IPS-18a (cell line): ENCODE results near the gene GCNT1.

Experiments
- H3K27ac ChIP-seq: one replicate; pipeline ENCODE4 v1.5.1; 2013; ENCODE audit warnings: low read length
- H3K27me3 ChIP-seq: one replicate; pipeline ENCODE4 v1.6.1; 2013; ENCODE audit warnings: mild to moderate bottlenecking, low read length; ENCODE audit not compliant: control insufficient read depth, insufficient read depth
- H3K36me3 ChIP-seq: one replicate; pipeline ENCODE4 v1.6.1; 2013; ENCODE audit warnings: low read depth, low read length; ENCODE audit not compliant: control insufficient read depth
- H3K4me1 ChIP-seq: one replicate; pipeline ENCODE4 v1.6.1; 2013; ENCODE audit warnings: low read depth, low read length; ENCODE audit not compliant: control insufficient read depth
- H3K4me3 ChIP-seq: one replicate; pipeline ENCODE4 v1.5.1; 2013; ENCODE audit warnings: low read length
- H3K9ac ChIP-seq: one replicate; pipeline ENCODE4 v1.6.1; 2013; ENCODE audit warnings: mild to moderate bottlenecking, low read length, moderate library complexity
- H3K9me3 ChIP-seq: one replicate; pipeline ENCODE4 v1.6.1; 2013; ENCODE audit warnings: low read depth, low read length; ENCODE audit not compliant: control insufficient read depth

The GCNT1 gene

GRCh38 chr9:76448501-76448900 is 10.5 kb upstream of the GCNT1 start:
- Histone ChIP-seq H3K9ac (no peak overlapping the region), H3K4me3 (no peak overlapping the region), H3K27ac (no peak overlapping the region), H3K4me1 (peaks cover 15% of the 10 kb centered on the region), H3K36me3 (no peaks in the 10 kb centered on the region), H3K9me3 (no peaks in the 10 kb centered on the region), H3K27me3 (no peaks in the 10 kb centered on the region)

DNA sequence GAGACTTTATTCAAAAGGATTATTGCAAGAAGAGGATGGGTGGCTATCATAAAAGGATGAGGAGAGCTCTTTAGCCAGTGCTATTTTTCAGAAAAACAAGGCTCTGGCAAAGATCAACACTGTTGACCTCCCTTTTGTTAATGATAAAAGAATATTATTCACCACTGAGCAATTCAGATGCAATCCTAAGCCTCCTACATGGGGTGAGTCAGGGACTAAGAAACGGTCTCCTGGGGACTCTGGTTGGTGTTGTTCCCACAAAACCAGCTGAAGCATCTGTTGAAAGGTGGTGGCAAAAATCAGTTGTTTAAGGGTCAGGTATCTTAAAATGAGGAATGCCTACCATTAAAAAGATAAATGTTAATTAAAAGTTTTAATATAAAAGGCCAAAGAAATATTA is 7.7 kb upstream of the GCNT1 start:
- Histone ChIP-seq H3K4me3 (no peak overlapping the region), H3K27ac (no peak overlapping the region), H3K4me1 (peaks cover 15% of the 10 kb centered on the region)

GRCh38 chr9:76452839-76453238 is 6.1 kb upstream of the GCNT1 start:
- Histone ChIP-seq H3K27ac (no peak overlapping the region), H3K9me3 (no peaks in the 10 kb centered on the region), H3K27me3 (no peaks in the 10 kb centered on the region), H3K36me3 (no peaks in the 10 kb centered on the region), H3K4me3 (no peak overlapping the region), H3K9ac (no peak overlapping the region), H3K4me1 (peaks cover 15% of the 10 kb centered on the region)

More for the DNA sequence above, 7.7 kb upstream of the GCNT1 start:
- no peaks in the 10 kb centered on the region for H3K9me3 ChIP-seq
- no peaks in the 10 kb centered on the region for H3K27me3 ChIP-seq
- no peak overlapping the region for H3K9ac ChIP-seq
- no peaks in the 10 kb centered on the region for H3K36me3 ChIP-seq

- Histone ChIP-seq H3K27ac (no peak overlapping the region), H3K9me3 (no peaks in the 10 kb centered on the region), H3K36me3 (no peaks in the 10 kb centered on the region), H3K27me3 (no peaks in the 10 kb centered on the region), H3K4me1 (peaks cover 15% of the 10 kb centered on the region), H3K9ac (no peak overlapping the region), H3K4me3 (no peak overlapping the region)
Measured at GRCh38 chr9:76453785-76454184, 5.2 kb upstream of the GCNT1 start.

- Histone ChIP-seq H3K27me3 (peaks cover under 1% of the 10 kb centered on the region), H3K9ac (no peak overlapping the region), H3K36me3 (no peaks in the 10 kb centered on the region), H3K27ac (no peak overlapping the region), H3K9me3 (no peaks in the 10 kb centered on the region), H3K4me3 (no peak overlapping the region), H3K4me1 (peaks cover 15% of the 10 kb centered on the region)
Measured at GRCh38 chr9:76454311-76454710, 4.7 kb upstream of the GCNT1 start.

DNA sequence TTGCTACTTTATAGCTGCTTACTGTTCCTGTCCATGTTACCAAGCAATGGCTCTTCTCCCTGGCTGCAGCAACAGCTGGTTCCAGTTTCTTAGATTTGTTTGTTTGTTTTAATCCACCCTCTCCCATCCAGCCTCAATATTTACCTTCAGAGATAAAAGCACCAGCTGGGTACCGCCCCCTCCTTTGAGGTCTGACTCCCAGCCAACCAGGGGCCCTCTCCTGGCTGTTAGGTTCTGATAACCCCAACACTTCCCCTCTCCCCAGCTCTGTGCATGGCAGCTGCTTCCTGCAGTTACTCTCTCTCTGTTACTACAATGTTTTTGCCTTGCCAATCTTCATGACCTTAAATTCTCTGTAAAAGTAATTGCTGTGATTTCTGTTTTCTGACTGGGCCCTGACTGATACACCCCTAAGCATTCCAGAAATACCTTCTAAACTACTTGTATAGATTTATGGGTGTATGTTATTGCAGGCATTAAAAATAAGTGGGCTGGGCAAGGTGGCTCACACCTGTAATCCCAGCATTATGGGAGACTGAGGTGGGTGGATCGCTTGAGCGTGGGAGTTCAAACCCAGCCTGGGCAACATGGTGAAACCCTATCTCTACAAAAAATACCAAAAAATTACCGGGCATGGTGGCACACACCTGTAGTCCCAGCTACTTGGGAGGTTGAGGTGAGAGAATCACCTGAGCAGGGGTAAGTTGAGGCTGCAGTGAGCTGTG is 2.6 kb upstream of the GCNT1 start:
- no peak overlapping the region for H3K4me3 ChIP-seq
- no peaks in the 10 kb centered on the region for H3K36me3 ChIP-seq
- peaks cover 14% of the 10 kb centered on the region for H3K4me1 ChIP-seq
- H3K9me3 ChIP-seq: no peaks in the 10 kb centered on the region
- no peak overlapping the region for H3K27ac ChIP-seq
- peaks cover 17% of the 10 kb centered on the region for H3K27me3 ChIP-seq
- no peak overlapping the region for H3K9ac ChIP-seq

GRCh38 chr9:76459694-76460635 is 983 bp downstream of the GCNT1 start:
- H3K36me3 ChIP-seq: no peaks in the 10 kb centered on the region
- peak overlapping the region; percentile 82 for H3K4me3 ChIP-seq
- H3K27ac ChIP-seq: no peak overlapping the region
- H3K4me1 ChIP-seq: peaks cover 6% of the 10 kb centered on the region
- H3K9ac ChIP-seq: peak overlapping the region; percentile 34
- H3K27me3 ChIP-seq: peaks cover 17% of the 10 kb centered on the region
- no peaks in the 10 kb centered on the region for H3K9me3 ChIP-seq

- no peaks in the 10 kb centered on the region for H3K36me3 ChIP-seq
- no peak overlapping the region for H3K27ac ChIP-seq
- no peak overlapping the region for H3K4me3 ChIP-seq
- no peaks in the 10 kb centered on the region for H3K9me3 ChIP-seq
- H3K4me1 ChIP-seq: peaks cover 6% of the 10 kb centered on the region
- no peak overlapping the region for H3K9ac ChIP-seq
- H3K27me3 ChIP-seq: peaks cover 17% of the 10 kb centered on the region
Measured at GRCh38 chr9:76462126-76462525, 3.1 kb downstream of the GCNT1 start.

DNA sequence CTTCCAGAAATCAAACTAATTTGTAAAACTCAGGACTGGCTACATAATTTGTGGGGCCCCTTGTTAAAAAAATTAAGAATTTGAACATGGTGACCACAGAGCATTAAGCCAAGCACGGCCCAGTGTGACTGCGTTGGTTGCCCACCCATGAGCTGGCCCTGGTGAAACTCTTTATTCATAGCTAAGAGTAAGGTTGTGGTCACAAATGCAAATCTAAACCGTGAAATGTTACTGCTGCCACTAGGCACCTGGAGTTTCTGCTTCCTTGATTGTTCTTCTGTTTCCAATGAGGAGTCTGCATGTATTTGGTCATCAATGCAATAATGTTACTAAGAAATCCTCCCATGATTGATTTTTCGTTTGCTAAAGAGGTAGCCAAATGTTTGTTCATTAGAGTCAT is 4.2 kb downstream of the GCNT1 start:
- no peak overlapping the region for H3K9ac ChIP-seq
- H3K27ac ChIP-seq: no peak overlapping the region
- H3K27me3 ChIP-seq: peaks cover 17% of the 10 kb centered on the region

GRCh38 chr9:76464706-76465105 is 5.7 kb downstream of the GCNT1 start:
- peaks cover 6% of the 10 kb centered on the region for H3K4me1 ChIP-seq
- H3K36me3 ChIP-seq: no peaks in the 10 kb centered on the region
- no peaks in the 10 kb centered on the region for H3K9me3 ChIP-seq
- no peak overlapping the region for H3K9ac ChIP-seq
- H3K4me3 ChIP-seq: no peak overlapping the region
- no peak overlapping the region for H3K27ac ChIP-seq
- peaks cover 13% of the 10 kb centered on the region for H3K27me3 ChIP-seq

More for the DNA sequence above, 4.2 kb downstream of the GCNT1 start:
- no peak overlapping the region for H3K4me3 ChIP-seq
- H3K36me3 ChIP-seq: no peaks in the 10 kb centered on the region
- no peaks in the 10 kb centered on the region for H3K9me3 ChIP-seq
- peaks cover 6% of the 10 kb centered on the region for H3K4me1 ChIP-seq

DNA sequence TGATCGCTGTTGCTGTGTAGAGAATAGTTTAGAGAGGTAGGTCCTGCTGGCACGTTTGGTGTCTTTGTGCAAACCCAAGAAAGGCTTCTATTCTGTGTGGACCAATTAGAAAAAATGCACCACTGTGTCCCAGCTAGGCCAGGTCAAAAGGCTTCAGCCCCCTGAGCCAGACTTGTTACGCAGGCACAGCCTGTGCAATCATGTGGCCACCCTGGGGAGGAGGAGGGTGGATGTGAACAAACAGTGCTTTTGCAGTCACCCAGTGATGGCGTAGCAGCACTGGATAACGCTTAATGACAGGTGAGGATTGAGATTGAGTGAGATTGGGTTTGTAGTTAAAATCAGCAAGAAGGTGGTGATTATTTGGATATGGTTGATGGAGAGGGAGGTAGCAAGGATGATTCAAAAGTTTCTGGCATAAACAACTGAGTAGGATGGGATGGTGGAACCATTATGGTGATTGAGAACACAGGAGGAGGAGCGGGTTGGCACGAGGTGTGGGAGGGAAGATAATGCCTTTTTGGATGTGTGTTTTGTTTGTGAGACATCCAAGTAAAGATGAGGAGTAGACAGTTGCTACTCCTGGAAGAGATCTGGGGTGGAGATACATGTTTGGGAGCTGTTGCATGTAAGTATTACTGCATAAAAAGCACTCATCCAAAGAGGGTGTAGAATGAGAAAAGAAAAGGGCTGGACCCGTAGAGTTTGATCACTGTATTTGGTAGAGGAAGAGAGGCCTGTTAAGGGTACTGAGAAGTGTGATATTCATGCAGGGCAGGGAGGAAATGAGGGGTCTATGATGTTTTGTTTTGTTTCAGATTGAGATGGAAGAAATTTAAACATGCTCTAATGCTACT is 6.7 kb downstream of the GCNT1 start:
- no peak overlapping the region for H3K9ac ChIP-seq
- no peaks in the 10 kb centered on the region for H3K36me3 ChIP-seq
- no peak overlapping the region for H3K27ac ChIP-seq
- peaks cover 4% of the 10 kb centered on the region for H3K4me1 ChIP-seq
- no peaks in the 10 kb centered on the region for H3K9me3 ChIP-seq
- no peak overlapping the region for H3K4me3 ChIP-seq
- H3K27me3 ChIP-seq: peaks cover 3% of the 10 kb centered on the region
